Calu3 (cell line): ENCODE data around the gene BRD9. TPM values are rescaled to one million over a fixed set of nuclear protein-coding genes. Genes with fewer than 3 reads are reported as not detected.

ENCODE experiments used
- BruUV-seq: library from RNA; stranded (reverse); fragments of 400-500 nt; replicated peaks from 2 replicates; lab custom pipeline; 2021; lab: Mats Ljungman, UMichigan
- CTCF ChIA-PET: fragments of 300-600 bp; sonication (Branson Sonifier 250); formaldehyde crosslinking; loops from one replicate; lab custom pipeline; 2022; ENCODE audit warnings: antibody characterized with exemption; lab: Charles Lee
- DNase-seq: peaks from one replicate; pipeline ENCODE4 v3.0.0; 2022
- H3K27ac Mint-ChIP-seq: one replicate; pipeline ENCODE4 v1.8.0; 2022; ENCODE audit warnings: mixed read lengths; ENCODE audit not compliant: unreplicated experiment
- H3K27me3 Mint-ChIP-seq: one replicate; pipeline ENCODE4 v1.8.0; 2022; ENCODE audit warnings: mixed read lengths; ENCODE audit not compliant: unreplicated experiment
- H3K36me3 Mint-ChIP-seq: one replicate; pipeline ENCODE4 v1.8.0; 2022; ENCODE audit warnings: mild to moderate bottlenecking, moderate library complexity, mixed read lengths; ENCODE audit not compliant: insufficient read depth, unreplicated experiment
- H3K4me1 Mint-ChIP-seq: one replicate; pipeline ENCODE4 v1.8.0; 2022; ENCODE audit warnings: mild to moderate bottlenecking, low read depth, mixed read lengths; ENCODE audit not compliant: unreplicated experiment
- H3K4me3 Mint-ChIP-seq: one replicate; pipeline ENCODE4 v1.8.0; 2022; ENCODE audit warnings: mild to moderate bottlenecking, low read depth, moderate library complexity, mixed read lengths; ENCODE audit not compliant: unreplicated experiment
- H3K9me3 Mint-ChIP-seq: one replicate; pipeline ENCODE4 v1.8.0; 2022; ENCODE audit warnings: low read depth, mixed read lengths; ENCODE audit not compliant: unreplicated experiment
- CTCF ChIP-seq: fragments of 200-600 bp; IDR thresholded peaks from one replicate; pipeline ENCODE4 v1.8.0; 2022; ENCODE audit warnings: antibody characterized with exemption; ENCODE audit not compliant: unreplicated experiment
- intact Hi-C: fragments of 100-400 bp; cut with micrococcal nuclease; formaldehyde crosslinking; loops from one replicate; pipeline ENCODE4 v1.10.0; 2022; ENCODE audit not compliant: unreplicated experiment
- total RNA-seq: library from RNA; stranded (reverse); gene quantifications from 2 replicates; pipeline ENCODE4 v1.2.3, GENCODE V29; 2022

BRD9 gene
- total RNA-seq, 1 experiment from 2014 or later: 64.1 TPM

GRCh38 chr5:910769-911160 is 18.2 kb upstream of the BRD9 start:
- CTCF ChIA-PET: no interaction called here
- intact Hi-C loops: no loop called here
- no peak for TF ChIP-seq CTCF
- Mint-ChIP-seq H3K36me3 (peaks cover 25% of the 10 kb centered on the region), H3K4me3 (no peak overlapping the region), H3K27me3 (no peaks in the 10 kb centered on the region), H3K27ac (no peak overlapping the region), H3K9me3 (no peaks in the 10 kb centered on the region), H3K4me1 (no peaks in the 10 kb centered on the region)
- no peak for DNase-seq
- no TSS peak for BruUV-seq

GRCh38 chr5:909994-910768 is 17.6 kb upstream of the BRD9 start:
- Mint-ChIP-seq H3K27me3 (no peaks in the 10 kb centered on the region), H3K27ac (no peak overlapping the region), H3K9me3 (no peaks in the 10 kb centered on the region), H3K36me3 (peaks cover 26% of the 10 kb centered on the region), H3K4me1 (no peaks in the 10 kb centered on the region), H3K4me3 (no peak overlapping the region)
- no peak for DNase-seq
- intact Hi-C loops: no loop called here
- CTCF ChIA-PET: no interaction called here
- TF ChIP-seq CTCF: no peak
- no TSS peak for BruUV-seq

- Mint-ChIP-seq H3K36me3 (peaks cover 20% of the 10 kb centered on the region), H3K4me3 (no peak overlapping the region), H3K4me1 (no peaks in the 10 kb centered on the region), H3K9me3 (no peaks in the 10 kb centered on the region), H3K27ac (no peak overlapping the region), H3K27me3 (no peaks in the 10 kb centered on the region)
- CTCF ChIA-PET: no interaction called here
- TF ChIP-seq CTCF: no peak
- no TSS peak for BruUV-seq
- no peak for DNase-seq
- intact Hi-C loops: no loop called here
These were observed 16.5 kb upstream of the BRD9 start for GRCh38 chr5:909086-909485.

- Mint-ChIP-seq H3K9me3 (no peaks in the 10 kb centered on the region), H3K4me3 (no peak overlapping the region), H3K4me1 (no peaks in the 10 kb centered on the region), H3K27ac (no peak overlapping the region), H3K27me3 (no peaks in the 10 kb centered on the region), H3K36me3 (peaks cover 20% of the 10 kb centered on the region)
- no TSS peak for BruUV-seq
- CTCF ChIA-PET: no interaction called here
- intact Hi-C loops: no loop called here
- no peak for TF ChIP-seq CTCF
- no peak for DNase-seq
These were observed 15.6 kb upstream of the BRD9 start for GRCh38 chr5:908172-908571.
